ENCODE data around the gene DDOST.

The DDOST gene

GRCh38 chr1:20625176-20626097, 35.7 kb downstream of the DDOST start:
- TF ChIP-seq, protein P1, sequence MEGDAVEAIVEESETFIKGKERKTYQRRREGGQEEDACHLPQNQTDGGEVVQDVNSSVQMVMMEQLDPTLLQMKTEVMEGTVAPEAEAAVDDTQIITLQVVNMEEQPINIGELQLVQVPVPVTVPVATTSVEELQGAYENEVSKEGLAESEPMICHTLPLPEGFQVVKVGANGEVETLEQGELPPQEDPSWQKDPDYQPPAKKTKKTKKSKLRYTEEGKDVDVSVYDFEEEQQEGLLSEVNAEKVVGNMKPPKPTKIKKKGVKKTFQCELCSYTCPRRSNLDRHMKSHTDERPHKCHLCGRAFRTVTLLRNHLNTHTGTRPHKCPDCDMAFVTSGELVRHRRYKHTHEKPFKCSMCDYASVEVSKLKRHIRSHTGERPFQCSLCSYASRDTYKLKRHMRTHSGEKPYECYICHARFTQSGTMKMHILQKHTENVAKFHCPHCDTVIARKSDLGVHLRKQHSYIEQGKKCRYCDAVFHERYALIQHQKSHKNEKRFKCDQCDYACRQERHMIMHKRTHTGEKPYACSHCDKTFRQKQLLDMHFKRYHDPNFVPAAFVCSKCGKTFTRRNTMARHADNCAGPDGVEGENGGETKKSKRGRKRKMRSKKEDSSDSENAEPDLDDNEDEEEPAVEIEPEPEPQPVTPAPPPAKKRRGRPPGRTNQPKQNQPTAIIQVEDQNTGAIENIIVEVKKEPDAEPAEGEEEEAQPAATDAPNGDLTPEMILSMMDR (IDR thresholded peaks at IDR 0.05; ENCODE audit: low read depth, low read length): no peak
- H3K4me3 ChIP-seq (replicated peaks in 1 of 2; ENCODE audit: low read depth in 2 of 2, low read length in 2 of 2): no peak overlapping the region
- no peak for DNase-seq (ENCODE audit: low read depth in 2 of 2)

DNA sequence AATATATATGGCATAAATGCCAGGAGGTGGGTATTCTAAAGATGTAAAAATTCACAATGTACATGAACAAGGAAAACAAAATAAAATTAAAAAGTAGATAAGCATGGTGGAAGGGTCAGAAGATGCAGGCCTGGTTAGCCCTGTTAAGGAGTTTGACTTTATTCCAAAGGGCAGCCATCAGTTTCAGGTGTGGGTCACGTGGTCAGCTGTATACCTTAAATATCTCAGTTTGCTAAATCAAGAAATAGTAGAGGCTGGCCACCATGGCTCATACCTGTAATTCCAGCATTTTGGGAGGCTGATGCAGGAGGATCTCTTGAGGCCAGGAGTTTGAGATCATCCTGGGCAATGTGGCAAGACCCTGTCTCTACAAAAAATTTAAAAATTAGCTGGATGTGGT, 36.5 kb downstream of the DDOST start:
- no peak overlapping the region for H3K4me3 ChIP-seq (replicated peaks in 1 of 2; ENCODE audit: low read depth in 2 of 2, low read length in 2 of 2)
- TF ChIP-seq, protein P1 (IDR thresholded peaks at IDR 0.05; ENCODE audit: low read depth, low read length): no peak
- no peak for DNase-seq (ENCODE audit: low read depth in 2 of 2)

DNA sequence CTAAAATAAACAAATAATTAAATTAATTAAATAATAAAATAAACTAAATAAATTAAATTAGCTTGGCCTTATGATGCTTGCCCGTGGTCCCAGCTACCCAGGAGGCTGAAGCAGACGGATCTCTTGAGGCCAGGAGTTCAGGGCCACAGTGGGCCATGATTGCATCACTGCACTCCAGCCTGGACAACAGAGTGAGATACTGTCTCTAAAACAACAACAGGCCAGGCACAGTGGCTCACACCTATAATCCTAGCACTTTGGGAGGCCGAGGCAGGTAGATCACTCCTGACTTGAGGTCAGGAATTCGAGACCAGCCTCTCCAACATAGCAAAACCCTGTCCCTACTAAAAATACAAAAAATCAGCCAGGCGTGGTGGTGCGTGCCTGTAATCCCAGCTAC, 40.2 kb downstream of the DDOST start:
- H3K4me3 ChIP-seq (replicated peaks in 1 of 2; ENCODE audit: low read depth in 2 of 2, low read length in 2 of 2): no peak overlapping the region
- TF ChIP-seq, protein P1 (IDR thresholded peaks at IDR 0.05; ENCODE audit: low read depth, low read length): no peak
- DNase-seq (ENCODE audit: low read depth in 2 of 2): no peak

- no peak overlapping the region for H3K4me3 ChIP-seq (replicated peaks in 1 of 2; ENCODE audit: low read depth in 2 of 2, low read length in 2 of 2)
- TF ChIP-seq, protein P1 (IDR thresholded peaks at IDR 0.05; ENCODE audit: low read depth, low read length): no peak
- DNase-seq (ENCODE audit: low read depth in 2 of 2): no peak
These were observed 41.2 kb downstream of the DDOST start for GRCh38 chr1:20619999-20620398.

GRCh38 chr1:20618550-20618949, 42.6 kb downstream of the DDOST start:
- no peak for DNase-seq (ENCODE audit: low read depth in 2 of 2)
- TF ChIP-seq, protein P1 (IDR thresholded peaks at IDR 0.05; ENCODE audit: low read depth, low read length): no peak
- H3K4me3 ChIP-seq (replicated peaks in 1 of 2; ENCODE audit: low read depth in 2 of 2, low read length in 2 of 2): no peak overlapping the region

- H3K4me3 ChIP-seq (replicated peaks in 1 of 2; ENCODE audit: low read depth in 2 of 2, low read length in 2 of 2): no peak overlapping the region
- TF ChIP-seq, protein P1 (IDR thresholded peaks at IDR 0.05; ENCODE audit: low read depth, low read length): no peak
- DNase-seq (ENCODE audit: low read depth in 2 of 2): no peak
These were observed 44.2 kb downstream of the DDOST start for GRCh38 chr1:20616847-20617487.

All from cardiac fibroblast (primary cell).